Panc1 (cell line): Measurements from ENCODE around the gene ZNF366. TPM values are rescaled to one million over a fixed set of nuclear protein-coding genes. Genes with fewer than 3 reads are reported as not detected.

ENCODE experiments used
- ATAC-seq: fragments of 200-7000 bp; cut with Tn5 transposase; 2 replicates; pipeline ENCODE4 v1.9.1; 2020; ENCODE audit warnings: mild to moderate bottlenecking, moderate library complexity
- BruUV-seq: library from RNA; stranded (reverse); fragments of 400-500 nt; replicated peaks from 2 replicates; lab custom pipeline; 2021; lab: Mats Ljungman, UMichigan
- CTCF ChIA-PET: fragments of 300-600 bp; sonication (Branson Sonifier 250); formaldehyde crosslinking; loops from one replicate; lab custom pipeline; 2022; ENCODE audit warnings: antibody characterized with exemption; lab: Charles Lee
- POLR2A ChIA-PET: fragments of 300-600 bp; sonication (Branson Sonifier 250); formaldehyde crosslinking; loops from one replicate; lab custom pipeline; 2022; ENCODE audit warnings: antibody characterized with exemption; lab: Charles Lee
- DNase-seq: peaks from one replicate; pipeline ENCODE4 v3.0.0-alpha.2; 2010; ENCODE audit warnings: low read depth, low spot score
- H3K27ac ChIP-seq: 2 replicates; pipeline ENCODE4 v1.5.1; 2011; ENCODE audit warnings: mild to moderate bottlenecking, low read length, inconsistent platforms
- H3K27me3 ChIP-seq: fragments of 200-500 bp; sonication (Bioruptor generic); 2 replicates; pipeline ENCODE4 v1.6.0; 2014; ENCODE audit warnings: low read length, inconsistent platforms; ENCODE audit not compliant: control insufficient read depth, insufficient read depth
- H3K36me3 ChIP-seq: fragments of 200-500 bp; sonication (Bioruptor generic); 2 replicates; pipeline ENCODE4 v1.5.1; 2014; ENCODE audit warnings: inconsistent platforms, mild to moderate bottlenecking, low read length, moderate library complexity; ENCODE audit not compliant: control insufficient read depth, insufficient read depth
- H3K4me1 ChIP-seq: 2 replicates; pipeline ENCODE4 v1.5.1; 2011; ENCODE audit warnings: inconsistent platforms, mild to moderate bottlenecking, low read length, moderate library complexity; ENCODE audit not compliant: control insufficient read depth, insufficient read depth
- H3K4me3 ChIP-seq, 2 experiments: 2 replicates each; pipeline ENCODE4 v1.5.1; 2011 to 2012; ENCODE audit warnings: low read depth in 2 of 2, low read length in 2 of 2, mild to moderate bottlenecking in 2 of 2, inconsistent platforms in 1 of 2, moderate library complexity in 1 of 2
- H3K9me3 ChIP-seq: fragments of 200-500 bp; sonication (Bioruptor generic); 2 replicates; pipeline ENCODE4 v1.5.1; 2014; ENCODE audit warnings: low read depth, mild to moderate bottlenecking, inconsistent platforms, low read length, moderate library complexity; ENCODE audit not compliant: control insufficient read depth, insufficient read depth
- CTCF ChIP-seq: fragments of 450-650 bp; IDR thresholded peaks from 2 replicates; pipeline ENCODE4 v1.5.1; 2017; ENCODE audit warnings: mild to moderate bottlenecking
- POLR2AphosphoS5 ChIP-seq: IDR thresholded peaks from 2 replicates; pipeline ENCODE4 v1.6.1; 2012; ENCODE audit warnings: mild to moderate bottlenecking, low read depth, low read length, moderate library complexity
- SIN3A ChIP-seq: IDR thresholded peaks from 2 replicates; pipeline ENCODE4 v1.6.1; 2012; ENCODE audit warnings: low read depth, mild to moderate bottlenecking, low read length, moderate library complexity, borderline replicate concordance; ENCODE audit not compliant: insufficient read depth
- TCF7L2 ChIP-seq: IDR thresholded peaks from 2 replicates; pipeline ENCODE4 v1.6.1; 2011; ENCODE audit warnings: mild to moderate bottlenecking, low read depth, low read length, inconsistent platforms
- in situ Hi-C: cut with HindIII; loops from 2 replicates; pipeline ENCODE4 v1.10.0; 2016; ENCODE audit warnings: low sequenced_read_pairs, low pct_unique_long_range_greater_than_20kb
- intact Hi-C: fragments of 100-400 bp; cut with micrococcal nuclease; formaldehyde crosslinking; loops from one replicate; pipeline ENCODE4 v1.10.0; 2022; ENCODE audit not compliant: unreplicated experiment
- total RNA-seq: library from RNA; stranded (reverse); gene quantifications from one replicate; pipeline ENCODE4 v1.2.1, GENCODE V29; 2021; ENCODE audit not compliant: unreplicated experiment
- TF ChIP-seq, protein P1 (sequence below), 2 experiments: IDR thresholded peaks; 2 replicates each; pipeline ENCODE4 v1.6.1; 2011 to 2012; ENCODE audit warnings: low read depth in 2 of 2, control low read depth in 1 of 2, low read length in 1 of 2, mild to moderate bottlenecking in 1 of 2, moderate library complexity in 1 of 2; ENCODE audit not compliant: insufficient read depth in 1 of 2

The ZNF366 gene
- total RNA-seq, 1 experiment from 2014 or later = not detected

GRCh38 chr5:72515211-72515610 lies 8.0 kb upstream of the ZNF366 start:
- no peak for DNase-seq
- CTCF ChIA-PET = no interaction called here

DNA sequence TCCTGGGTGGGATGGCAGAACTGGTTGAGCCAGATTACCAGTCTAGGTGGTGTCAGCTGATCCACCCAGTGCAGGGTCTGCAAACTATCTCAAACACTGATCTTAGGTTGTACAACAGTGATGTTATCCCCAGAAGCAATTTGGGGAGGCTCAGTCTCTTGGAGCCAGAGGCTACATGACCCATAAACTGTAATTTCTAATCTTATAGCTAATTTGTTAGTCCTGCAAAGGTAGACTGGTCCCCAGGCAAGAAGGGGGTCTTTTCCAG lies 5.3 kb upstream of the ZNF366 start:
- no peaks in the 10 kb centered on the region for H3K27me3 ChIP-seq
- no peaks in the 10 kb centered on the region for H3K36me3 ChIP-seq
- H3K27ac ChIP-seq = no peak overlapping the region
- DNase-seq (no peak), ATAC-seq (no peak)
- no peaks in the 10 kb centered on the region for H3K4me1 ChIP-seq
- intact Hi-C loops (no loop called here), in situ Hi-C loops (no loop called here)
- no peaks in the 10 kb centered on the region for H3K9me3 ChIP-seq
- no TSS peak for BruUV-seq
- TF ChIP-seq TCF7L2 = no peak
- TF ChIP-seq CTCF = no peak
- no peak for TF ChIP-seq SIN3A
- TF ChIP-seq POLR2AphosphoS5 = no peak
- TF ChIP-seq, protein P1, sequence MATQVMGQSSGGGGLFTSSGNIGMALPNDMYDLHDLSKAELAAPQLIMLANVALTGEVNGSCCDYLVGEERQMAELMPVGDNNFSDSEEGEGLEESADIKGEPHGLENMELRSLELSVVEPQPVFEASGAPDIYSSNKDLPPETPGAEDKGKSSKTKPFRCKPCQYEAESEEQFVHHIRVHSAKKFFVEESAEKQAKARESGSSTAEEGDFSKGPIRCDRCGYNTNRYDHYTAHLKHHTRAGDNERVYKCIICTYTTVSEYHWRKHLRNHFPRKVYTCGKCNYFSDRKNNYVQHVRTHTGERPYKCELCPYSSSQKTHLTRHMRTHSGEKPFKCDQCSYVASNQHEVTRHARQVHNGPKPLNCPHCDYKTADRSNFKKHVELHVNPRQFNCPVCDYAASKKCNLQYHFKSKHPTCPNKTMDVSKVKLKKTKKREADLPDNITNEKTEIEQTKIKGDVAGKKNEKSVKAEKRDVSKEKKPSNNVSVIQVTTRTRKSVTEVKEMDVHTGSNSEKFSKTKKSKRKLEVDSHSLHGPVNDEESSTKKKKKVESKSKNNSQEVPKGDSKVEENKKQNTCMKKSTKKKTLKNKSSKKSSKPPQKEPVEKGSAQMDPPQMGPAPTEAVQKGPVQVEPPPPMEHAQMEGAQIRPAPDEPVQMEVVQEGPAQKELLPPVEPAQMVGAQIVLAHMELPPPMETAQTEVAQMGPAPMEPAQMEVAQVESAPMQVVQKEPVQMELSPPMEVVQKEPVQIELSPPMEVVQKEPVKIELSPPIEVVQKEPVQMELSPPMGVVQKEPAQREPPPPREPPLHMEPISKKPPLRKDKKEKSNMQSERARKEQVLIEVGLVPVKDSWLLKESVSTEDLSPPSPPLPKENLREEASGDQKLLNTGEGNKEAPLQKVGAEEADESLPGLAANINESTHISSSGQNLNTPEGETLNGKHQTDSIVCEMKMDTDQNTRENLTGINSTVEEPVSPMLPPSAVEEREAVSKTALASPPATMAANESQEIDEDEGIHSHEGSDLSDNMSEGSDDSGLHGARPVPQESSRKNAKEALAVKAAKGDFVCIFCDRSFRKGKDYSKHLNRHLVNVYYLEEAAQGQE (IDR thresholded peaks at IDR 0.05; ENCODE audit: insufficient read depth in 1 of 2, low read depth in 2 of 2, low read length in 1 of 2) = no peak
- no peak overlapping the region for H3K4me3 ChIP-seq
- ChIA-PET CTCF (no interaction called here), POLR2A (no interaction called here)

More at GRCh38 chr5:72515211-72515610, 8.0 kb upstream of the ZNF366 start:
- intact Hi-C loops (no loop called here), in situ Hi-C loops (no loop called here)
- Histone ChIP-seq H3K27me3 (no peaks in the 10 kb centered on the region), H3K4me3 (no peak overlapping the region), H3K27ac (no peak overlapping the region), H3K9me3 (no peaks in the 10 kb centered on the region), H3K36me3 (no peaks in the 10 kb centered on the region), H3K4me1 (no peaks in the 10 kb centered on the region)
- POLR2A ChIA-PET = no interaction called here
- no peak for TF ChIP-seq CTCF
- no peak for TF ChIP-seq TCF7L2
- TF ChIP-seq, protein P1 (IDR thresholded peaks at IDR 0.05; ENCODE audit: insufficient read depth in 1 of 2, low read depth in 2 of 2, low read length in 1 of 2) = no peak
- no peak for TF ChIP-seq POLR2AphosphoS5
- no peak for TF ChIP-seq SIN3A
- ATAC-seq = no peak
- BruUV-seq = no TSS peak
